ENCODE data around the gene TENM4.

TENM4 gene

DNA sequence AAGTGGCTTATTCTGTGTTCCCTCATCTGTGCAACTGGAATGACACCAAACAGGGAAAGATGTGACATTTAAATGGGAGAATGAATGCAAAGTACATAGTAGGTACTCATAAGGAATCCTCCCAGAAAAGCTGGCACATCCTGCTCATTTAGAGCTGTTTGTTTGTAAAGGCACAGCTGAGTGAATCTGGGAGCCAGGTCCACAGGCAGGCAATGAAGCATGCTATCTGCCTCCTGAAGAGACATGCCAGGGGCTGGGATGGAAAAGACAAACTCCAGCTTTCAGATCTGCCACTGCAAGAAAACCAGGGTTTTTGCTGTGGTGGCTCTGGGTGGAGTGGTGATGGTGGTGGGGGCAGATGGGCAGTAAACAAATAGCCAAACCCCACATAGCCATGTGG is 150.1 kb downstream of the TENM4 start:
- peak; percentile 70 for DNase-seq

DNA sequence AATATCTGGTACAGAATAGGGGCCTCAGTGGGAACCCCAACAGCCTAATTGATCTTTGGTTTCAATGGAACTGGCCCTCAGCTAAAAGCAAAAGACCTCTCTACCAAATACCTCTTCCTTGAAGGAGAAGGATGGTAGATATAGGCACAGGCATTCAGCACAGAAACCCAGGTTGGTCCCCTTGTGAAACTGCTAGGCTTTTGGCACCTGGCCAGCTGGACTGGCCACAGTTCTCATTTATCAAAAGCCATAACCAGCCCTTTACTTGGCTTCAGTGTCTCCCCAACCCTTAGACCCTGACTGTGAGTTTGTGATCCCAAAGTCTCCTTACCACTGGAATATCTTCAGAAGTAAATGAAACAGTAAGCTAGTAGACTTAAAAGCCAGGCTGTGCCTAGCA is 152.9 kb downstream of the TENM4 start:
- DNase-seq: peak; percentile 67

DNA sequence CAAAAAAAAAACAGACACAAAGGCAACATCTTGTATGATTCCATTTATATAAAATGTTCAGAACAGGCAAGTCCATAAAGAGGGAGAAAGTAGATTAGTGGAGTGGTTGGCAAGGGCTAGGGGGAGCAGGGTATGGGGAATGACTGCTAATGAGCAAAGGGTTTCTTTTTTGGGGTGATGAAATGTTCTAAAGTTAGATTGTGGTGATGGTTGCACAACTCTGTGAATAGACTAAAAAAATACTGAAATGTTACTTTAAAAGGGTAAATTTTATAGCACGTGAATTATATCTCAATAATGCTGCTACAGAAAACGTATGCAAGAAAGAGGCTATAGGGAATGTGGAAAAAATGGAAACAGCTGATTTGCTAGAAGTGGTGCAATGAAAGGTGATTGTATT is 155.1 kb downstream of the TENM4 start:
- no peak for DNase-seq

DNA sequence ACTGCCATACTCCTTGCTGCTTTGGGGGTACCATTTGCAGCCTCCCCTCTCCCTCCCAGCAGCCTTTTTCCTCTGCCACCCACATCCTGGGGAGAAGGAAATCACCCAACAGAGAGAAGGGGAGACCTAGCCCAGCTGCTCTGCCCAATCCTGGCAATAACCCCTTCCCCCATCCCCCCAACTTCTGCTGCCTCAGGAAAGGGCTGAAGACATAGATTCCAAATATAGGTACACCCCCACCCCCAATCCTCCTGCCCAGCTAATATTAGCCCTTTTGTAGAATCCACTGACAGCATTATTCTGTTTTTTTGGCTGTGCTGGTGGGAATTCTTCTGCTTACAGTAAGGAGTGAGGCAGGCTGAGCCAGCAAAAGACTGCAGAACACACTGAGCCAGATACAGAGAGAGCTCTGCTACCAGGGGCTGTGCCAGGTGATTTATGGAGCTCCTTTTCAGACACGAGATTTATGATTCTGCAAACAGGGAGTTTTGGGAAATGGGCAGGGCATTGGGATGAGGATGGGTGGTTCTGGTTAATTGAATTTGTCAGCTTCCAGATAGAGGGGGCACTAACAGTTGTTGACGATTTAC is 164.0 kb downstream of the TENM4 start:
- peak; percentile 82 for DNase-seq

GRCh38 chr11:79274636-79275331 is 166.0 kb downstream of the TENM4 start:
- DNase-seq: no peak

- peak; percentile 61 for DNase-seq
Measured at GRCh38 chr11:79273781-79274180, 167.0 kb downstream of the TENM4 start.

GRCh38 chr11:79269611-79270307 is 171.1 kb downstream of the TENM4 start:
- DNase-seq: peak; percentile 98

DNA sequence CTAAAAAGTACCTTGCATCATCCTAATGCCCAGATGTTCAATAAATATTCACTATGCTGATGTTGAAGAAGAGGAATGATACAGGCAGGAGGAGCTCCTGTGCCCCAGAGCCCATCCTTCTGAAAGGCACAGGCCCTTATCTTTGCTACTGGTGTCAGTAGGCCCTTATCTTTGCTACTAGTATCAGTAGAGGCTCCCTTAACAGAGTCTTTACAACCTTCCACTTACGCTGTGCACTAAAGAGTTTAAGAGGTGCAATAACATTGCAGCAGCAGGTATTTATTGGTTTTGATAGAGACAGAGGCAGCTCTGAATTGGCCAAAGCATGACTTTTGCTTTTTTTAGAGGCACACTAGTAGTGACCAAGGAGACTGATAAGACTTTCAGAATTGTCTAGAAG is 174.4 kb downstream of the TENM4 start:
- DNase-seq: no peak

DNA sequence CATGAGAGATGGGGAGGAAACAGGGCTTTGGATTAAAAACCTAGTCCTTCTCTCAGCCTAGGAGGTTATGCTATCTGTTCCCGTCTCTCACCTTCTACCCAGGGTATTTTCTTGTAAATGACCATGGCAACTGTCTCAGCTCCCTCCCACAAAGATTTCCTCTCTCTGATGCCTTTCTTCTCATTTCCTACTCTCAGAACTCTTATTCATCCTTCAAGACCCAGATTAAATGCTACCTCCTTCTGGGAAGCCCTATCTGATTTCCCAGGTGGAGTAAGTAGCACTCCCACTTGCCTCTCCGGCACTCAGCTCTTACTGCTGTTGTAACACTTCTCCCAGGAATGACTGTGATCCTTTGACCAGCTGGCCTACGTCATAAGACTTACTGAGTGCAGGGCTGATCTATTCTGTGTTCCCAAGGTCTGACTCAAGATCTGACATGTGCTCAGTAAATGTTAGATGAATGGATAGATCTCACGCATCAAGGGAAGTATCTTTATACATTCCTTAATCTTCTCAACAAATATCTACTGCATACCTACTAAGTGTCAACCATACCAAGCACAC is 175.0 kb downstream of the TENM4 start:
- DNase-seq: no peak

GRCh38 chr11:79264284-79264683 is 176.5 kb downstream of the TENM4 start:
- no peak for DNase-seq

GRCh38 chr11:79263001-79263400 is 177.8 kb downstream of the TENM4 start:
- DNase-seq: peak; percentile 84

DNA sequence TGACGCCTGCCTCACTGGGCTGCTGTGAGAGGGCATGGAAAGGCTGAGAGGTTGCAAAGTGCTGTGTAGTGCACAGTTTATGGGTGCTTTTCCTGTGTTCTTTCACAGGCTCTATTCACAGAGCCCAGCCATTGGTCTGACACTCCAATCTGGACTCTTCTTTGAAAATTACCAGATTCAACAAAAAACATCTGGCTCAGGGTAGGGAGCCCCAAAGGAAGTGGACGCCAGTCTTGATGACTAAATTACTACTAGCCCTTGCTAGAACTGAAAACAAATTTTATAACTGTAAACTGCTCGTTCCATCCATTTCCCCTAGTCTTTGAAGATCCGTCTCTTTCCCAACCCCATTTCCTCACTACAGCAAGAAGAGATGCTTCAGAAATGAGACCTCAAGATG is 178.6 kb downstream of the TENM4 start:
- DNase-seq: peak; percentile 35

DNA sequence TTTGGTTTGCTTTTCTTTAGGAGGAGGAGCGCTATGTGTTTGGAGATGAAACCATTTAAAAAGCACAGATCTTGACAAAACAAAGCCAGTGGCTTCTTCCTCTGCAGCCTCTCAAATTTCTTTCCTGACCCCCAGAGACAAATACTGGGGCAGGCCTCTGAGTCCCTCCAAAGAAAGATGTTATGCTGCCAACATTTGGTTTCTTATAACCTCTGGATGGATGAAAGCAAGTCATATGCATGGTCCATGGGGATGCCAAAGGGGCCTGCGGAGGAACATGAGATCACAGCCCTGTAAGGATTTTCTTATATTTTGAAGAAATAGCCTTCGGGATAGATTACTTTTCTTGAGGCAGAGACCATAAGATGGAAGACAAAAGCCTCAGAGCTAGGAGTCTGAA is 179.1 kb downstream of the TENM4 start:
- DNase-seq: no peak

DNA sequence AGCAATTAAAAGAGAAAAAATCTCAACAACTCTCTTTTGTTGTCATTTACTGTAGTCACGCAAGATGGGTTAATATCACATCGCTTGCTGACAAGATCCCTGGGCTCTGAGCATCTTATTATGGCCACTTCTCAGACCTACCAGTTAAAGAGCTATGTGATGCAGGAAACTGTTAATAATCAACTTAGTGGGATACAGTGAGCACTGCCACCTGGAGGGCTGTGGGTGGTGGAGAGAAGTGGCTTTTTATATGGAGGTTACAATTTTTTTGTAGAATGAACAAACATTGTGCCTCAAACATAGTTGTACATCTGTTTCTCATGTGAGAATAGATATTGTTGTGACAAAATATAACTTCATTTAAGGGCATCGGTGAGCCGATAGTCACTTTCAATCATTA is 181.0 kb downstream of the TENM4 start:
- no peak for DNase-seq

DNA sequence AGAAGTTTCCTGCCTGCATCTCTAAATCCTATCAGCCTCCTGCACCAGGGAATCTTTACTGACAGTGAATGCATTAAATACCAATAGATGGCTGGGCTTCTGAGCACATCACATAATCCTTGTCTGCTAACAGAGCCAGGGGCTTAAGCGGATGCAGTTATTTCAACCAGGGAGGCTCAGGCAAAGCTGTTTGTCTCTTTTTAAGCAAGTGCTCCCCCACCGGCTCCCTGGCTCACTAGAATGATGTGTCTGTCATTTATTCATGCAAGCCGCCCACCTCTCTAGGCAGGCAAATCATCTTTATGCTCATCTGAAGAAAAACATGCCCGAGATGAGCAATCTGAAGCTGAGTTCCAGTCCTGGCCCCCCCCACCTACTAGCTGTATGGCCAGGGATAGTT is 182.3 kb downstream of the TENM4 start:
- no peak for DNase-seq

DNA sequence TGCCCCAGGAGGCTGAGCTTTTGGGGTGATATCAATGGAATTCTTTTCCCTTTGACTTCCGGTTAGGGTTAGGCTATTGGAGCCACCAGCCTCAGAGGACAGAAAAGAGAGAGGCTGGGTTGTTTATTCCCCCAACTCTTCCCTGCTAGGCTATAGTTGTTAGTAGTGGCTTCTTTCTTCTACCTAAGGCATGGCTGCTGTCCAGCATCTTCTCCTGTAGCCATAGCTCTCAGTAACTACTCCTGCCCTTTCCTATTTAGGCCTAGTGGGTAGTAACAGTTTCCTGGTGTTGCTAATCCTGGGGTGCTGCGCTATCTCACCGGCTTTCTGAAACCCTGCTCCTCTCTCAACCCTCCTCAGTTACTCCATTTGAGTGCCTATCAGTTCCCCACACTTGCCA is 184.9 kb downstream of the TENM4 start:
- no peak for DNase-seq

DNA sequence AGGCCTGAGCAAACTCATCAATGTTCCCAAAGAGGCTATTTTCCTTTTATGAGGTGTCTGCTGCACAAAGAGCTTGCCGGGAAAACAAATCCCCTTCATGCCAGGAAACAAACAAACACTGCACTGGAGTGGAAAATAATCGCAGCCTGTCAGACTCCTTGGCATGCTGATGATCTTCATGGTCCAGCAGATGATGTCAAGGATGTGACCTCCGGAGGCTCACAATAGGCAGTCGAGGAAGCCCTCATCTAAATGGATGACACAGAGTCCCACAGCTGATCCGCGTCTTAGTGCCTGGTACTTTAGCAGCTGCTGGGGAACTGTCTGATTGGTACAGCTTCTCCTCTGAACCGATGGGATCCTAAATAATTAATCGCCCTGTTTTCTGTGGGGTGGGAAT is 187.6 kb downstream of the TENM4 start:
- no peak for DNase-seq

GRCh38 chr11:79249295-79249993 is 191.4 kb downstream of the TENM4 start:
- no peak for DNase-seq

- no peak for DNase-seq
Measured at GRCh38 chr11:79244798-79245197, 196.0 kb downstream of the TENM4 start.

DNA sequence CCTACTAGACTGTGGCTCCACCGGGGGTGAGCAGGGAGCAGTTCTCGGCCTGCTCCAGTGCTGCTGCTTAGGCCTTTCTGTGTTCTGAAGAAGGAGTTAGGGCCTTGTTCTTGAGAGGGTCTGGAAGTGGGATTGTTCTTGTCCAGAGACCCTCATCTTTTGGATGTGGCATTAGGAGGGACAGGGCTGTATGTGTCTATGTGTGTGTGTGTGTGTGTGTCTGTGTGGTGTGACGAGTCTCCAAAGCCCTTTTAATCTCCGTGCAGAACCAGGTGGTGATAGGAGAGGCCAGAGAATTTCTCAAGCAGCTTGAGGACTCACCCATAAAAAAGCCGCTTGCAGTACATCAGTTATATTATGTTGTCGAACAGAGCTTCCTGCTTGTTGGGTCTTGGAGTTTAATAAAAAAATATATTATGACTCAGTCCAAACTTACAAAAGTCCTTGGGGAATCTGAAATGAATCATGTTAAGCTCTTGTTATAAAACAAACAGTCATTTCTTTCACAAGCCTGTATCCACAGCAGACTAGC is 196.5 kb downstream of the TENM4 start:
- DNase-seq: no peak

DNA sequence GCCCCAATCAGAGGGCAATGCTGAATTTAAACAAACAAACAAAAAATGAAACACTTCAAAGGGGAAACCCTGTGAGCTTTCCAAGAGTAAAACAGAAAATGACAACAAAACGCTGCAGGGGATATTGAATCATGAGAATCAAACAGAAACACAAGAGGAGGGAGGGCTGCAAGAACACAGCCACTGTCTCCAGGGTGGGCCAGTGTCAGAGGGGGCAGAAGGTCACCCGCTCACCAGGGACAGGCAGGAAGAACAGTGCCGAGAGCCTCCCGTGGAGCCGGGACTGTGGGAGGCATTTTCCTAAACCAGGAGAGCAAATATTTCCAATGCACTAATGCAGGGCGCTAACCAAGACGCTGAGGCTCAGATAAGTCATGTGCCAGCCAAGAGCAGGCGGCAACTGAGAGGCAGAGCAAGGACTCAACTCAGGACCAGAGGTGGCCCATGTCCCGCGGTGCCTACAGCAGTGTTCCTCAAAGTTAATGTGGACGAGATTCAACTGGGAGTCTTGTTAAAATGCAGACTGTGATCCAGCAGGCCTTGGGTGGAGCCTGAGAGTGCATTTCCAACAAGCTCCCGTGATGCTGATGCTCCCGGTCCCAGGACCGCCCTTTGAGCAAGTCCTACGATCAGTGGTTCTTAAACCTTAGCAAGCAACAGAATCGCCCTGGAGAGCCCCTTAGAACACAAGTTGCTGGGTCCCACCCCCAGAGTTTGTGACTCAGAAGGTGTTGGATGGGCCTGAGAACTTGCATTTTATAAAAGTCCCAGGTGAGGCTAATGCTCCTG is 197.2 kb downstream of the TENM4 start:
- peak; percentile 36 for DNase-seq

DNA sequence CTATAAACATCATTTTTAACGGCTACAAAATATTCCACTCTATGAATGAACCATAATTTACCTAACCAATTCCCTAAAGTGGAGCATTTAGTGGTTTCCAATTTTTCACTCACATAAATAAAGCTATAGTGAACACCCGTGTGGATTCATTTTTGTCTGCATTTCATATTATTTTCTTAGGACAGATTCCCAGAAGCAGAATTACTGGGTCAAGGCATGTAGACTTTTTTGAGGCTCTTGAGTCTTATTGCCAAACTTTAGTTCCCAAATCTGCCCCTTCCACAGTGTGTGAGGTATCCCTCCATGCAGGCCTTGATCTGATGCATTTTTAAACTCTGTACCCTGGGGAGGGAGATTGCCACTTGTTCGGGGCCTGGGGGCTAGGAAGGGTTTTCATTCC is 198.2 kb downstream of the TENM4 start:
- no peak for DNase-seq
